ENCODE data around the gene LZTS3.

The LZTS3 gene

GRCh38 chr20:3135507-3136070, 37.8 kb downstream of the LZTS3 start:
- Histone ChIP-seq H3K4me1 (ENCODE audit: control insufficient read depth, low read length) (no peaks in the 10 kb centered on the region), H3K27ac (ENCODE audit: low read depth, low read length) (no peak overlapping the region), H4K20me1 (ENCODE audit: control insufficient read depth, insufficient read depth, low read depth, low read length) (no peaks in the 10 kb centered on the region), H3K79me2 (ENCODE audit: control insufficient read depth, low read length) (peaks cover 8% of the 10 kb centered on the region), H3F3A (ENCODE audit: control insufficient read depth, insufficient read depth) (no peaks in the 10 kb centered on the region), H3K9me3 (ENCODE audit: control insufficient read depth, insufficient read depth, low read length) (no peaks in the 10 kb centered on the region), H3K4me2 (ENCODE audit: low read length) (no peak overlapping the region), H3K36me3 (ENCODE audit: control insufficient read depth, low read length) (no peaks in the 10 kb centered on the region), H3K27me3 (ENCODE audit: control insufficient read depth, low read length) (no peaks in the 10 kb centered on the region), H3K9me2 (replicated peaks; ENCODE audit: control insufficient read depth, low read length) (no peaks in the 10 kb centered on the region), H3K4me3 (ENCODE audit: low read length) (no peak overlapping the region)
- no peak for TF ChIP-seq CTCF (IDR thresholded peaks at IDR 0.05; ENCODE audit: low read depth, low read length, poor library complexity, severe bottlenecking)
- no peak for TF ChIP-seq EZH2phosphoT487 (IDR thresholded peaks at IDR 0.05; ENCODE audit: borderline replicate concordance, low read length)

- no peak overlapping the region for H3K4me2 ChIP-seq (ENCODE audit: low read length)
- no peaks in the 10 kb centered on the region for H3K4me1 ChIP-seq (ENCODE audit: control insufficient read depth, low read length)
- H3K4me3 ChIP-seq (ENCODE audit: low read length), result no peak overlapping the region
- H3K79me2 ChIP-seq (ENCODE audit: control insufficient read depth, low read length), result peaks cover 6% of the 10 kb centered on the region; the same call in 1 of the 2 replicates
- H3F3A ChIP-seq (ENCODE audit: control insufficient read depth, insufficient read depth), result no peaks in the 10 kb centered on the region
- H3K27me3 ChIP-seq (ENCODE audit: control insufficient read depth, low read length), result no peaks in the 10 kb centered on the region
- H3K36me3 ChIP-seq (ENCODE audit: control insufficient read depth, low read length), result no peaks in the 10 kb centered on the region
- no peaks in the 10 kb centered on the region for H3K9me2 ChIP-seq (replicated peaks; ENCODE audit: control insufficient read depth, low read length)
- no peak for TF ChIP-seq CTCF (IDR thresholded peaks at IDR 0.05; ENCODE audit: low read depth, low read length, poor library complexity, severe bottlenecking)
- no peak for TF ChIP-seq EZH2phosphoT487 (IDR thresholded peaks at IDR 0.05; ENCODE audit: borderline replicate concordance, low read length)
- no peaks in the 10 kb centered on the region for H3K9me3 ChIP-seq (ENCODE audit: control insufficient read depth, insufficient read depth, low read length)
- no peak overlapping the region for H3K27ac ChIP-seq (ENCODE audit: low read depth, low read length)
- H4K20me1 ChIP-seq (ENCODE audit: control insufficient read depth, insufficient read depth, low read depth, low read length), result no peaks in the 10 kb centered on the region
Observed at GRCh38 chr20:3134151-3134550, 39.2 kb downstream of the LZTS3 start.

- H3K27ac ChIP-seq (ENCODE audit: low read depth, low read length), result no peak overlapping the region
- no peaks in the 10 kb centered on the region for H3K9me3 ChIP-seq (ENCODE audit: control insufficient read depth, insufficient read depth, low read length)
- H3K27me3 ChIP-seq (ENCODE audit: control insufficient read depth, low read length), result no peaks in the 10 kb centered on the region
- H3F3A ChIP-seq (ENCODE audit: control insufficient read depth, insufficient read depth), result no peaks in the 10 kb centered on the region
- H3K9me2 ChIP-seq (replicated peaks; ENCODE audit: control insufficient read depth, low read length), result no peaks in the 10 kb centered on the region
- 0 out of 2 replicates have a peak, but pooled peaks cover 2% of the 10 kb centered on the region for H3K79me2 ChIP-seq (ENCODE audit: control insufficient read depth, low read length)
- no peaks in the 10 kb centered on the region for H3K36me3 ChIP-seq (ENCODE audit: control insufficient read depth, low read length)
- no peaks in the 10 kb centered on the region for H3K4me1 ChIP-seq (ENCODE audit: control insufficient read depth, low read length)
- no peak overlapping the region for H3K4me3 ChIP-seq (ENCODE audit: low read length)
- no peak overlapping the region for H3K4me2 ChIP-seq (ENCODE audit: low read length)
- no peak for TF ChIP-seq EZH2phosphoT487 (IDR thresholded peaks at IDR 0.05; ENCODE audit: borderline replicate concordance, low read length)
- no peak for TF ChIP-seq CTCF (IDR thresholded peaks at IDR 0.05; ENCODE audit: low read depth, low read length, poor library complexity, severe bottlenecking)
- no peaks in the 10 kb centered on the region for H4K20me1 ChIP-seq (ENCODE audit: control insufficient read depth, insufficient read depth, low read depth, low read length)
Observed at GRCh38 chr20:3133155-3133554, 40.2 kb downstream of the LZTS3 start.

Measured in DOHH2 (cell line).